Neural progenitor cell (in vitro differentiated cells): Measurements from ENCODE around the gene INTS1. TPM values are rescaled to one million over a fixed set of nuclear protein-coding genes. Genes with fewer than 3 reads are reported as not detected.

Experiments
- DNase-seq: peaks from one replicate; pipeline ENCODE4 v3.0.0-alpha.2; 2016; ENCODE audit warnings: low spot score
- H2AFZ ChIP-seq: fragments of 200-600 bp; sonication (generic); replicated peaks from 2 replicates; pipeline ENCODE4 v1.6.1; 2016; ENCODE audit warnings: antibody characterized with exemption
- H3F3A ChIP-seq: fragments of 200-600 bp; sonication (generic); 2 replicates; pipeline ENCODE4 v1.6.1; 2016; ENCODE audit warnings: antibody characterized with exemption, low read depth
- H3K27ac ChIP-seq: fragments of 200-600 bp; sonication (generic); 2 replicates; pipeline ENCODE4 v1.5.1; 2016; ENCODE audit warnings: mild to moderate bottlenecking
- H3K27me3 ChIP-seq: fragments of 200-600 bp; sonication (generic); 2 replicates; pipeline ENCODE4 v1.6.1; 2016; ENCODE audit warnings: mild to moderate bottlenecking, moderate library complexity
- H3K36me3 ChIP-seq: fragments of 200-600 bp; sonication (generic); 2 replicates; pipeline ENCODE4 v1.5.1; 2016
- H3K4me1 ChIP-seq: fragments of 200-600 bp; sonication (generic); 2 replicates; pipeline ENCODE4 v1.6.1; 2016; ENCODE audit warnings: mixed run types
- H3K4me2 ChIP-seq: fragments of 200-600 bp; sonication (generic); 2 replicates; pipeline ENCODE4 v1.6.1; 2016
- H3K4me3 ChIP-seq: fragments of 200-600 bp; sonication (generic); 2 replicates; pipeline ENCODE4 v1.5.1; 2016
- H3K79me2 ChIP-seq: fragments of 200-600 bp; sonication (generic); 2 replicates; pipeline ENCODE4 v1.6.1; 2016; ENCODE audit warnings: low read depth
- H3K9ac ChIP-seq: fragments of 200-600 bp; sonication (generic); 2 replicates; pipeline ENCODE4 v1.6.1; 2016
- H3K9me3 ChIP-seq: fragments of 200-600 bp; sonication (generic); 2 replicates; pipeline ENCODE4 v1.5.1; 2016; ENCODE audit warnings: low read depth
- H4K20me1 ChIP-seq: fragments of 200-600 bp; sonication (generic); 2 replicates; pipeline ENCODE4 v1.6.1; 2016; ENCODE audit warnings: low read depth
- H3K27ac Mint-ChIP-seq: 3 replicates; pipeline ENCODE4 v1.8.0; 2021; ENCODE audit warnings: mixed read lengths
- H3K27me3 Mint-ChIP-seq: 2 replicates; pipeline ENCODE4 v1.8.0; 2022; ENCODE audit warnings: low read depth, mild to moderate bottlenecking, inconsistent platforms, moderate library complexity, mixed read lengths; ENCODE audit not compliant: insufficient read depth
- H3K36me3 Mint-ChIP-seq: 3 replicates; pipeline ENCODE4 v1.8.0; 2021; ENCODE audit warnings: mixed read lengths
- H3K4me1 Mint-ChIP-seq: 3 replicates; pipeline ENCODE4 v1.8.0; 2021; ENCODE audit warnings: mixed read lengths
- H3K4me3 Mint-ChIP-seq: 3 replicates; pipeline ENCODE4 v1.8.0; 2021; ENCODE audit warnings: mild to moderate bottlenecking, moderate library complexity, mixed read lengths
- H3K9me3 Mint-ChIP-seq: 3 replicates; pipeline ENCODE4 v1.8.0; 2020; ENCODE audit warnings: mixed read lengths
- CTCF ChIP-seq: fragments of 200-600 bp; sonication (generic); IDR thresholded peaks from 2 replicates; pipeline ENCODE4 v1.5.1; 2017; ENCODE audit warnings: antibody characterized with exemption, mild to moderate bottlenecking
- EZH2 ChIP-seq: fragments of 200-600 bp; sonication (generic); IDR thresholded peaks from 2 replicates; pipeline ENCODE4 v1.6.1; 2017; ENCODE audit warnings: antibody characterized with exemption, mild to moderate bottlenecking, moderate library complexity
- EZH2phosphoT487 ChIP-seq: fragments of 200-600 bp; sonication (generic); IDR thresholded peaks from 2 replicates; pipeline ENCODE4 v1.6.1; 2017; ENCODE audit warnings: antibody characterized with exemption
- total RNA-seq: library from RNA; depleted of rRNA; stranded (reverse); fragments of >200 nt; gene quantifications from 2 replicates; pipeline ENCODE4 v1.2.3, GENCODE V29; 2015; ENCODE audit warnings: low replicate concordance

INTS1 gene
- total RNA-seq, 1 donor from 2014 or later = 16.5 TPM

DNA sequence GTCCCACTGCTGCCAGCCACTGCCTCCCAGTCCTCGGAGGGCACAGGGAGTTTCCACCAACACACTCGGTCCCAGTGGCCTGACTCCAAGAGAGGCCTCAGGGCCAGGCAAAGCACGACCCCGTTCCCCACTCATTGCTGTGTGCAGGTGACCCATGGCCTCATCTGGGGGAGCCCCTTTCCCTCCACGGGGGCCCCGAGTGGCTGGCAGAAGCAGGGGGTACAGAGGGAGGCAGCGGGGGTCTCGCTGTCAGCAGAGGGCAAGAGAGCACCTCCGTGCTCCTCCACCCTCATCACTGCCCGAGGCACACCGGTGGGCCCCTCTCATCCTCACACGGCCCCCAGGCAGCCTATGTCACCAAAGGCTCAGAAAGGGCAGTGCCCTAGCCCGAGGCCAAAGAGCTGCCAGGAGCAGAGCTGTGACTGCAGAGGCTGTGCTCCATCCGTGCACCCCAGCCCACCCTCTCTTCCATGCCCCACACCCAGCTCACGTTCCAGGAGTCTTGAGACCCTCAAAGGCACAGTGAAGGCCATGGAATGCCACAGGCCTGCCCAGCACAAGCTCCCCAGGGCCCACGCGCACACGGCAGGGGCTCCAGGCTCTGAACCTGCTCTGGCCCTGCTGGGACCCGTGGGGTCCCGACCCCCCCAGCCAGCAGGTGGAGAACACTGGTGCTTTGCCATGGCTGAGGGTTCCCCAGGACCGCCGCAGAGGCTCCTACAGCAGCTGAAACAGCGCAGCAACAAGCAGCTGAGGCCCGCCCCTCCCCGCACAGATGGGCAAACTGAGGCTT lies 70.9 kb downstream of the INTS1 start:
- Histone ChIP-seq H3K27me3 (no peaks in the 10 kb centered on the region), H3F3A (no peaks in the 10 kb centered on the region), H4K20me1 (no peaks in the 10 kb centered on the region), H3K4me3 (no peak overlapping the region), H3K4me2 (no peak overlapping the region), H3K9ac (no peak overlapping the region), H3K4me1 (no peaks in the 10 kb centered on the region), H2AFZ (no peak overlapping the region), H3K27ac (no peak overlapping the region), H3K36me3 (no peaks in the 10 kb centered on the region), H3K79me2 (no peaks in the 10 kb centered on the region), H3K9me3 (no peaks in the 10 kb centered on the region)
- Mint-ChIP-seq H3K4me3 (no peak overlapping the region), H3K4me1 (peaks cover 4% of the 10 kb centered on the region), H3K27ac (no peak overlapping the region), H3K9me3 (peaks cover 2% of the 10 kb centered on the region), H3K36me3 (no peaks in the 10 kb centered on the region), H3K27me3 (peaks cover 4% of the 10 kb centered on the region)
- TF ChIP-seq CTCF = no peak
- TF ChIP-seq EZH2phosphoT487 = no peak
- TF ChIP-seq EZH2 = no peak
- DNase-seq = no peak

DNA sequence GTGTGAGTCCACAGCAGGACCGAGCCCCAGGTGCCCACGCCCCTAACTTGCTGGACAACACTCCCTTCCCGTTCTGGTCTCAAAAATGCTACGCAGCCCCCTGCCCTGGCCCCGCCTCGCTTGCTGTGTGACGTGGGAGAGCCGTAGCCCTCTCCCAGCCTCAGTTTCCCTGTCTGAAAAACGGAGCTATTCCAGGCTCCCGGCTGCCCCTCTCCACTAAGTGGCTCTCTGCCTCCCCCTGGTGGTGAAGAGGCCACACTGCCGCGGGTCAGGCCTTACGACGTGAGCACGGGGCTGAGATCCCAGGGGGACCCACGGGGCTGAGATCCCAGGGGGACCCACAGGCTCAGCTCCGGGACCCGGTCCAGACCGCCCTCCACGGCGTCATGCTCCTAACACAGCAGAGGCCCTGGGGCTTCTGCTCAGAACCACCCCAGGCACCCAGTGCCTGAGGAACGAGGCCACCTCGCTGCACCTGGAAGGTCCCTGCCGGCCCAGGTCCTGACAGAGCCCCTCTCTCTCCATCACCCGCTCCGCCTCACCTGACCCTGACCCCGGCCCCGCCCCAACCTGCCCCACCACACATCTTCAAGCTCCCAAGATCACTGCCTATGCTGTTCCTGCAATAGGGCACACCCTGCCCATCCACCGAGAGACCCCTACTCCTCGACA lies 71.6 kb downstream of the INTS1 start:
- H3K27me3 ChIP-seq = no peaks in the 10 kb centered on the region
- H3K9me3 ChIP-seq = no peaks in the 10 kb centered on the region
- no peak overlapping the region for H2AFZ ChIP-seq
- H3K4me3 ChIP-seq = no peak overlapping the region
- DNase-seq = peak; percentile 84
- H3K4me3 Mint-ChIP-seq = no peak overlapping the region
- H3K27ac Mint-ChIP-seq = no peak overlapping the region
- H3F3A ChIP-seq = no peaks in the 10 kb centered on the region
- H3K79me2 ChIP-seq = no peaks in the 10 kb centered on the region
- no peak overlapping the region for H3K27ac ChIP-seq
- H3K27me3 Mint-ChIP-seq = peaks cover 4% of the 10 kb centered on the region
- H4K20me1 ChIP-seq = no peaks in the 10 kb centered on the region
- no peaks in the 10 kb centered on the region for H3K36me3 ChIP-seq
- H3K4me1 ChIP-seq = no peaks in the 10 kb centered on the region
- no peak overlapping the region for H3K9ac ChIP-seq
- H3K4me2 ChIP-seq = no peak overlapping the region
- peaks cover 6% of the 10 kb centered on the region for H3K4me1 Mint-ChIP-seq
- peaks cover 2% of the 10 kb centered on the region for H3K9me3 Mint-ChIP-seq
- TF ChIP-seq EZH2phosphoT487 (no peak), EZH2 (no peak), CTCF (peak; percentile 97)
- no peaks in the 10 kb centered on the region for H3K36me3 Mint-ChIP-seq

GRCh38 chr7:1431634-1432380 lies 72.4 kb downstream of the INTS1 start:
- H3K9me3 ChIP-seq = no peaks in the 10 kb centered on the region
- Mint-ChIP-seq H3K27ac (no peak overlapping the region), H3K36me3 (no peaks in the 10 kb centered on the region), H3K4me1 (peaks cover 6% of the 10 kb centered on the region), H3K4me3 (no peak overlapping the region), H3K27me3 (peaks cover 4% of the 10 kb centered on the region), H3K9me3 (peaks cover 2% of the 10 kb centered on the region)
- H3K4me1 ChIP-seq = no peaks in the 10 kb centered on the region
- H3F3A ChIP-seq = no peaks in the 10 kb centered on the region
- H2AFZ ChIP-seq = no peak overlapping the region
- H3K27me3 ChIP-seq = no peaks in the 10 kb centered on the region
- H3K9ac ChIP-seq = no peak overlapping the region
- DNase-seq = no peak
- H3K79me2 ChIP-seq = no peaks in the 10 kb centered on the region
- H4K20me1 ChIP-seq = no peaks in the 10 kb centered on the region
- TF ChIP-seq EZH2 = no peak
- TF ChIP-seq CTCF = no peak
- no peak for TF ChIP-seq EZH2phosphoT487
- no peak overlapping the region for H3K4me2 ChIP-seq
- no peak overlapping the region for H3K27ac ChIP-seq
- no peak overlapping the region for H3K4me3 ChIP-seq
- H3K36me3 ChIP-seq = no peaks in the 10 kb centered on the region
